ENCODE measurements around the gene AKT1. TPM values are rescaled to one million over a fixed set of nuclear protein-coding genes. Genes with fewer than 3 reads are reported as not detected.

Gene AKT1
- total and polyA plus RNA-seq, 5 donors: 101 to 154 (median 125) TPM

DNA sequence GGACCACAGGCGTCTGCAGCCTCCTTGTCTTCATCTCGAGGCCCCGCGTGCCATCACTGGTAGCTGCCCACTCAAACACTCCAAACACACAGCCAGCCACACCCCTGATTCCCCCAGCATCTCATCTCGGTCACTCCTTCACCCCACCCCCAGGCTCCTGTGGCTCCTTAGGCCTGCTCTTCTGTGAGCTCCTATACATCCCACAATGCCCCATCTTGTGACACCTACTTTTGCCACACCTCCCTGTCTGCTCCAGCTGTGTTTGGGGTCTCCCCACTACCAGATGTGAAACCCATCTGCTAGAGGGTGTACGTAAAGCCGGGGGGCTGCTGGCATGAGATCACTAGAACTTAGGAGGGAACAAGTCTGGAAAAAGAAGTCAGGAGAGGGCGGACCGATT, 4.1 kb downstream of the AKT1 start:
- H3K4me1 ChIP-seq (ENCODE audit: control insufficient read depth, insufficient read depth, low read length): peaks cover 12% of the 10 kb centered on the region
- intact Hi-C loops (cut with DNase I): loop anchor here in 1 of 4 donors (5.0 kb wide), 1 partner anchor 34 kb away; no protein-coding TSS in a partner anchor
- ATAC-seq: no peak
- no peak for DNase-seq
- no peaks in the 10 kb centered on the region for H3K27me3 ChIP-seq (ENCODE audit: control insufficient read depth, insufficient read depth)
- 90% methylated on average over 9 of the region's 9 CpGs for WGBS
- H3K4me3 ChIP-seq (ENCODE audit: low read length): no peak overlapping the region
- H3K9me3 ChIP-seq (ENCODE audit: control insufficient read depth, low read length): no peaks in the 10 kb centered on the region
- H3K27ac ChIP-seq (ENCODE audit: low read length): no peak overlapping the region

DNA sequence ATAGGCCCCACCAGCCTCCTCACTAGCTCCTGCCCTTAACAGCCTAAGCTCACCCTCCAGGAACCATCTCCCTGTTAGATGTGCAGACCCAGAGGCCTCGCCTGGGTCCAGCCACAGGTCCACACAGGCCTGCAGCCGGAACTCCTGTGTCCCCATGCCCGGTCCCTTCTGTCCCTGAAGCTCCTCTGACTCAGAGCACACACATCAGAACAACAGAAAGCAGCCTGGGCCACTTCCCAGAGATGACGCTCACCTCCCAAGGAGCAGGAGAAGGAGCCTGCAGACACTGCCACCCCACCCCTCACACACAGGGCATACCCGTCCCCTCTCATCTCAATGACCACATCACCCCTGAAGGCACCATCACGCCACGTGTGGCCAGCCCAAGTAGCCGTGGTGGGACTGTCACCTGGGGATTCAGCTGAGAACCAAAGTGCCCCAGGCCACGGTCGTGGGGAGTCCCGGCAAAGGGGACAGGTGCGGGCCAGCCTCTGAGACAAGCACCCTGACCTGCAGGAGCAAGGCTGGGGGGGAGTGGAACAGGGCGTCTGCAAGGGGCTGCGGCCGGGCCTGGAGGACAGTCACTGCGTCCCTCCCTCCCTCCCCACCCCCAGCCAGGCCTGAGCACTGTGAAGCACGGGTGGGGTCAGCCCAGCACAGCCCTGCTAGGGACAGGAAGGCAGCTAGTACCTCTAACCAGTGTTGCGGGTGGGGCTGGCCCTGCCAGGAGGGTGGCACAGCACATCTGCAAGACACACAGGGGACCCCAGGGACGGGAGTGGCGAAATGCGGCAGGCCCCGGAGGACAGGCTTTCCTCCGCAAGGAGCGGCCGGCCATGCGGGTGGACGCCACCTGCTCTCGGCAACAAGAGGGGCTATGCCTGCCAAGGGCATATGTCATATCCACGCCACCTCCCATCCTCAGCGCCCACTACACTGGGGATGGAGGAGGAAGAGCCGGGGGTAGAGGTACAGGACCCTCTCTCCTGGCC, 5.5 kb downstream of the AKT1 start:
- DNase-seq (peak; percentile 16 to 65 (median 40)), ATAC-seq (no peak)
- WGBS: 91% methylated on average over 31 of the region's 31 CpGs
- intact Hi-C loops (cut with DNase I): loop anchor here in 1 of 4 donors (5.0 kb wide), 1 partner anchor 33 kb away; no protein-coding TSS in a partner anchor
- no peak overlapping the region for H3K27ac ChIP-seq (ENCODE audit: low read length)
- H3K27me3 ChIP-seq (ENCODE audit: control insufficient read depth, insufficient read depth): no peaks in the 10 kb centered on the region
- no peaks in the 10 kb centered on the region for H3K9me3 ChIP-seq (ENCODE audit: control insufficient read depth, low read length)
- H3K4me3 ChIP-seq (ENCODE audit: low read length): no peak overlapping the region
- H3K4me1 ChIP-seq (ENCODE audit: control insufficient read depth, insufficient read depth, low read length): peaks cover 10% of the 10 kb centered on the region

DNA sequence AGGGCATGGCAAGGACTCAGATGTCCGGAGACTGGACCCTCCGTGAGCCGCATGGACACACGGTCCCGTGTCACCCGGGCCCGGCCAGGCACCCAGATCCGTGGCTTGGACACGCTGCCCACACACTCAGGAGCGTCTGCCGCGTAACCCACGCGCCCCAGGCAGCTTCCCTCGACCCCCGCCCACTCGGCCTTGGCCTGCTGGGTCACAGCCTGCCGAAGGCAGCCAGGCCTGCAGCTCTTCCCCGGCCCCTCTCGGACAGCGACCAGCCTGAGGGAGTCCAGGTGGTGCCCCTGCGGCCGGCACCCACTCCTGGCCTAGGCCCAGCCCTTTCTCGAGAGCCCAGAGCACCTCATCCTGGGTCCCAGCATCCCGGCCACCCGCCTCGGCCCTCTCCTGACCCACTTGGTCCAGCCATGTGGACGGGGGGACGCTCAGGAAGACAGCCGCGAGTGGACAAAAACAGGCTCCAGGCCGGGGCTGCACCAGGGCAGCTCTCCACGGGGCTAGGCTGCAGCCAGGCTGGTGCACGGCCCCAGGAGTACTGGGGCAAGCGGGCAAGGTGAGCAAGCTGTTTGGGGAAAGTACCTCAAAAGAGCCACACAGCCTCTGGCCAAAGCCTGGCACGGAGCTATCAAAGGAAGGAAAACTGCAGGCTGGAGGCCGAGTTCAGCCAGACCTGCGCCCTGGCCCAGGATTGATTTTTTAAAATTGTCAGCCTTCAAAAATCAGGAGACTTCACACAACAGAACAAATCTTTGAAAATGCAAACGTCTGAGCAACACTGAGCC, 6.5 kb downstream of the AKT1 start:
- ATAC-seq (no peak), DNase-seq (peak; percentile 13 to 56 (median 55))
- intact Hi-C loops (cut with DNase I): no loop called here
- Histone ChIP-seq H3K9me3 (ENCODE audit: control insufficient read depth, low read length) (no peaks in the 10 kb centered on the region), H3K27me3 (ENCODE audit: control insufficient read depth, insufficient read depth) (no peaks in the 10 kb centered on the region), H3K27ac (ENCODE audit: low read length) (no peak overlapping the region), H3K4me3 (ENCODE audit: low read length) (no peak overlapping the region), H3K4me1 (ENCODE audit: control insufficient read depth, insufficient read depth, low read length) (peaks cover 8% of the 10 kb centered on the region)
- 82% methylated on average over 39 of the region's 39 CpGs for WGBS

DNA sequence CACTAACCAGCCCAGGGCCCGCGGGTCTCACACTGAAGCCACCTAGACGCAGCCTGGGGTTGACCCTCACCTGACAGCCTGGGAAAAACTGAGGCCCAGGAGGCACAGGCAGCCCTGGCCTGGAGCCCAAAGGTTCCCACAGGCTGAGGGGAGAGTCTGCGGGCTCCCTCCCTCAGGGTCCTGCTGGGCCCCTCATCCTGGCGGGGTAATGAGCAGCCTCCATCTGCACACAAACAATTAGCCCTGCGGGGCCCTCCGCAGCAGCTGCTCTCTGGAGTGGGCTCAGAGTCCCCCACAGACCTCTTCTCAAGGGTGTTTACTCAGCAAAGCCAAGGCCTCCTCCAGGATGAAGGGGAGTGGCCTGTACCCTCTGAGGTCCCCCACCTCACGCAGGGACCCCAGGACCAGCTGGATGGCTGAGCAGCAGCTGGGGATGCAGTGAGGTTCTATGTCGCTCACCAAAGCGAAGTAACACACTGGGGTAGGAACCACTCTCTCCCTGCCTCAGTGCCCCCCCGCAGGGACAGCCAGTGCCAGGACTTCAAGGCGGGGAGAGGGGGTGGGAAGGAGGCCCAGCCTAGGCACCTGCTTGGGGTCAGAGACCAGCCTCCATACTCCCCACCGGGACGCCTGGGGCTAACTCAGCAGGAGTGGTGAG, 7.3 kb downstream of the AKT1 start:
- WGBS: 90% methylated on average over 14 of the region's 14 CpGs
- H3K27me3 ChIP-seq (ENCODE audit: control insufficient read depth, insufficient read depth): no peaks in the 10 kb centered on the region
- H3K4me1 ChIP-seq (ENCODE audit: control insufficient read depth, insufficient read depth, low read length): peaks cover 3% of the 10 kb centered on the region
- no peaks in the 10 kb centered on the region for H3K9me3 ChIP-seq (ENCODE audit: control insufficient read depth, low read length)
- no peak overlapping the region for H3K4me3 ChIP-seq (ENCODE audit: low read length)
- ATAC-seq (no peak), DNase-seq (peak in 2 of 3 donors; percentile 12 to 36)
- H3K27ac ChIP-seq (ENCODE audit: low read length): no peak overlapping the region
- intact Hi-C loops (cut with DNase I): no loop called here

DNA sequence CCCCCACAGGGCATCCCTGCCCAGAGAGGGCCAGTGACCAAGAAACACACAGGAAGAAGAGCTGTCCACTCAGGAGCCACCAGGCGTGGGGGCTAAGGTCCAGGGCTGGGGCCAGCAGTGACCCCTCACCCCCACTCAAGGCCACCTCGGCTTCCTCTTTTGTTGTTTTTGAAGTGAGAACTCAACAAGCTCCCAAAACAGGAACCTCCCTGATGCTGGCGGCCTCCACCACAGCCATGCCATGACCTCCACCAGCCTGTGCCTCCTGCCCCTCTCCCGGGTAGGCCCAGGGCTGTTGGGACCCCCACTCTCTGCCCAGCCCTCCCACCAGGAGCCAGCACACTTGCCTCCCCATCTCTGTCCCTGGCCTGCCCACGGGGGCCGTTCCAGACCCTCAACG, 7.8 kb downstream of the AKT1 start:
- 78% methylated on average over 7 of the region's 7 CpGs for WGBS
- Histone ChIP-seq H3K27me3 (ENCODE audit: control insufficient read depth, insufficient read depth) (no peaks in the 10 kb centered on the region), H3K27ac (ENCODE audit: low read length) (no peak overlapping the region), H3K4me3 (ENCODE audit: low read length) (no peak overlapping the region), H3K4me1 (ENCODE audit: control insufficient read depth, insufficient read depth, low read length) (no peaks in the 10 kb centered on the region), H3K9me3 (ENCODE audit: control insufficient read depth, low read length) (no peaks in the 10 kb centered on the region)
- ATAC-seq: no peak
- intact Hi-C loops (cut with DNase I): no loop called here
- peak; percentile 32 to 77 (median 69) for DNase-seq

DNA sequence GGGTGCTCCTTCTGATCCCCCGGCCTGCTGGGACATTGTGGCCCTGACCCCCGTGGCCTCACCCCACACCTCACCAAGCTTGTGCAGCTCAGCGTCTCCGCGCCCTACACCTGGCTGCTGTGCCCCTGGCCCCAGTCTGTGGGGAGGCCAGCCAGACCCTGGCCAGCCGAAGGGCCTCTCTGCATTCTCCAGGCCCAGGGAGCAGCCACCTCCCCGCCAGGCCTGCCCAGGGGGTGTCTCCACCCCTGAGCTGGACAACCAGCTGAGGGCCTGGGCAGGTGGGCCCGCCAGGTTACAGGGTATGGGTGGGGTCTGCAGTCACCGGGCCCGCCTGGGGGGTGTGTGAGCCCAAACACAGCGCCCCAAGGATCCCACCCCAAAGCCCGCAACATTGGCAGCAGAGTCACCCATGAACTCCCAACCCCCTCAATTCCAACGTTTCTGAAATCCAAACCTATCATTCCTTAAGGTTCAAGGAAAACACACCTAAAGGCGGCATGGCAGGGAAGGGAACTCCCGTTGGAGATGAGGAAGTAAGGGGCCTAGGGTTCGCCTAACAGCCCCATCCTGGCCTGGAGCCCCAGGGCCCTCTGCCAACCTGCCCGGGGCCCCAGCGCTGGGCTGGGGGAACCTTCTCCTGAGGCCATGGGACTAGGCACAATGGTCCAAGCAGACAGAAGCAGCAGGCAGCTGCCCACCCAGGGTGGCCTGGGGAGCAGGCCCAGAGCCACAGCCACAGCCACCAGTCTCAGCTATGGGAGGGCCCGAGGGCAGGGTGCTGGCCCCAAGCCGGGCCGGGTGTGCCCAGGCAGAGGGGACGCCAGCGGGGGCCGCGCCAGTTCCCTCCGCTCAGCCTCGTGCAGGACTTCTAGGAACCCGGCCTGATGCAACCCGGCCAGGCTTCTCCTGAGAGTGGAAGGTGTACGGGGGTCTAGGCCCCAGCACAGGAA, 8.5 kb downstream of the AKT1 start:
- ATAC-seq: no peak
- Histone ChIP-seq H3K9me3 (ENCODE audit: control insufficient read depth, low read length) (no peaks in the 10 kb centered on the region), H3K27ac (ENCODE audit: low read length) (no peak overlapping the region), H3K4me3 (ENCODE audit: low read length) (no peak overlapping the region), H3K4me1 (ENCODE audit: control insufficient read depth, insufficient read depth, low read length) (no peaks in the 10 kb centered on the region), H3K27me3 (ENCODE audit: control insufficient read depth, insufficient read depth) (no peaks in the 10 kb centered on the region)
- 81% methylated on average over 30 of the region's 30 CpGs for WGBS
- peak; percentile 10 to 67 (median 55) for DNase-seq
- intact Hi-C loops (cut with DNase I): no loop called here

DNA sequence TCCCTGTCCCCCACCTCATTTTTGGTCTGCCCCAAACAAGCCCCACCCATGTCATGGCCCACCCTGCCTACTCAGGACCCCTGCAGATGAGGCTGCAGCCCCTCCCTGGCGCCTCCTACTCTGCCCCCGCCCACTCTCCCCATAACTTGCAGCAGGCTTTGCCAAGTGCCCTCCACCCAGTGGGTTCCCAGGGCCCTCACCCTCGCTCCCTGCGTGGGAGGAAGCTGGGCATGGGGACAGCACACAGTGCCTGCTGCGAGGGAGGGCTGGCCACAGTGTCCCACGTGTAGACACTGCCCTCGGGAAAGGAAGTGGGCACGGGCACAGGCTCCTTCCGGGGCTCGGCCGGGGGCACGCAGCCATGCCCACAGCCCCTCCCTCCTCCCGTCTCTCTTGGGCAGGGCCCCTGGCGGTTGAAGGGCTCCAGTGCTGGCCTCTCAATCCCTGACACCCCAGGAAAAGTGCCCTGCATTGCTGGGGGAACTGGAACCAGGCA, 9.4 kb downstream of the AKT1 start:
- peak; percentile 32 to 79 (median 76) for DNase-seq
- H3K9me3 ChIP-seq (ENCODE audit: control insufficient read depth, low read length): no peaks in the 10 kb centered on the region
- peak in 1 of 2 donors; percentile 6 for ATAC-seq
- WGBS: 62% methylated on average over 12 of the region's 14 CpGs
- H3K27ac ChIP-seq (ENCODE audit: low read length): no peak overlapping the region
- H3K4me3 ChIP-seq (ENCODE audit: low read length): no peak overlapping the region
- H3K4me1 ChIP-seq (ENCODE audit: control insufficient read depth, insufficient read depth, low read length): no peaks in the 10 kb centered on the region
- intact Hi-C loops (cut with DNase I): no loop called here
- no peaks in the 10 kb centered on the region for H3K27me3 ChIP-seq (ENCODE audit: control insufficient read depth, insufficient read depth)

DNA sequence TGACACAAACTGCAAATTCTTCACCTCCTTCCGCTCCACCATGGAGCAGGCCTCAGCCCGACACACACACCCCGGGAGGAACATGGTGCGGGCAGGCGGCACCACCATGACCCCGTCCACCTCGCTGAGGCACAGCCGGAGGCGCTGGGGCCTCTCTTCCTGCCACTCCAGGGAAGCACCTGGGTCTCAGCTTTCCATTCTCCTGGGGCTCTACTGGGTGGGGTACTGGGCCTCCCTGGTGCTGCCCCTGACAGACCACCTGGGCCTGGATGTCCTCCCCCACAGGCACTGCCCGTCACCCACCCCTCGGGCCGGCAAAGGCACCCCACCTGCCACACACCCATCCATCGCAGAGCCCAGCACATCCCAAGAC, 9.9 kb downstream of the AKT1 start:
- Histone ChIP-seq H3K27ac (ENCODE audit: low read length) (no peak overlapping the region), H3K27me3 (ENCODE audit: control insufficient read depth, insufficient read depth) (no peaks in the 10 kb centered on the region), H3K4me1 (ENCODE audit: control insufficient read depth, insufficient read depth, low read length) (no peaks in the 10 kb centered on the region), H3K4me3 (ENCODE audit: low read length) (no peak overlapping the region), H3K9me3 (ENCODE audit: control insufficient read depth, low read length) (no peaks in the 10 kb centered on the region)
- no peak for ATAC-seq
- intact Hi-C loops (cut with DNase I): no loop called here
- DNase-seq: peak in 2 of 3 donors; percentile 30 to 47
- 88% methylated on average over 13 of the region's 13 CpGs for WGBS

DNA sequence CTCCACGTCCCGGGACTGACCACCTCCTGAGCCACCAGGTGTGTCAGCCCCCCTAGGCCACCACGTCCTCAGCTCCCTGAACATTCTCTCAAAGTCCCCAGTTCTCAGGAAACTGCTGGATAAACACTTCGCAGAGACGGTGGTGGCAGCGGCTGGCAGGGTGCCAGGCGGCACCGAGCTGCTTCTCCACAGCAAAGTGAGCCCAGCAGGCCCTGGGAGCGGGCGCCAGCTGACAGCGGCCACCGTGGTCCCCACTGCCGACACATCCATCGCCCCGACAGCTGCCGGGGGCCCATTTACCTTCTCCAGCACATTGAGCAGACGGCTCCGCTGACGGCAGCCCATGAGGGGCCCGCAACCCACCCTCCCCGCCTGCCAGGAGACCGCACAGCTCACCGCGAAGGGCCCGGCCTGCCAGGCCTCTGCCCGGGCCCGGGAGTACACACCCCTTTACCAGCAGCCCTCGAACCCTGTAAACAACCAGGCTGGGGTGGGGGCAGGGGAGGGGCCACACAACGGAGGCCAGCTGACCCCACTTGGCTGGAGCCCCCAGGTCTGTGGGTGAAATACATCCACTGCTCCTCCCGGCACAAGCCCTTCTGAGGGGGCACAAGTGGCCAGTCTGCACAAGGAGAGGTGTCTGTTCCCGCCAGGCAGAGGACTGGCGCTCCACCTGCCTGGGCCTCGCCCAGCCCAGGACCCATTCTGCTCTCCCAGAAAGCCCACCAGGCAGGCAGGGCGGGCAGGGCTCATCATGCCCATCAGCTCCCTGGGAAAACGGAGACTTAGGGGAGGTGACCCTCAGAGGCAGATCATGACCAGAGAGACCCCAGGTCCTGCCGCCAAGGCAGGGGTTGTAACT, 10.5 kb downstream of the AKT1 start:
- intact Hi-C loops (cut with DNase I): no loop called here
- Histone ChIP-seq H3K9me3 (ENCODE audit: control insufficient read depth, low read length) (no peaks in the 10 kb centered on the region), H3K4me3 (ENCODE audit: low read length) (no peak overlapping the region), H3K4me1 (ENCODE audit: control insufficient read depth, insufficient read depth, low read length) (no peaks in the 10 kb centered on the region), H3K27me3 (ENCODE audit: control insufficient read depth, insufficient read depth) (no peaks in the 10 kb centered on the region), H3K27ac (ENCODE audit: low read length) (no peak overlapping the region)
- 79% methylated on average over 36 of the region's 36 CpGs for WGBS
- DNase-seq (peak; percentile 29 to 71 (median 70)), ATAC-seq (no peak)
